Epidermal melanocyte (primary cell): Measurements from ENCODE around the gene FOXO6.

Source experiments
- DNase-seq: peaks from one replicate; pipeline ENCODE4 v3.0.0; 2011; ENCODE audit warnings: low spot score; ENCODE audit not compliant: insufficient read length

The FOXO6 gene

DNA sequence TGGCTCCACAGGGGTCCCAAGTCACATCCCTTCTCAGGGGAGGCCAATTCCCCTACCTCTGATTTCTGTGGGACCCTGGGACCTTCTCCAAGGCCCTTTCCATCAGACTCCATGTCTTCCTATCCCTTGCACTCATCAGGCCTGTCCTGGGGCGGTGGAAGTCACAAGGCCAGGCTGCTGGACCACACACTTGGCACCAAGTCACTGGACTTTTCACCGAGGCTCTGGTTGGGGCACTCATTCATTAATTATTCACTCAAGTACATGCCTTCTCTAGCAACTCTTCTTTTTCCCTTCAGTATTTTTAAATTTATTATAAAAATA, 11.2 kb upstream of the FOXO6 start:
- no peak for DNase-seq

DNA sequence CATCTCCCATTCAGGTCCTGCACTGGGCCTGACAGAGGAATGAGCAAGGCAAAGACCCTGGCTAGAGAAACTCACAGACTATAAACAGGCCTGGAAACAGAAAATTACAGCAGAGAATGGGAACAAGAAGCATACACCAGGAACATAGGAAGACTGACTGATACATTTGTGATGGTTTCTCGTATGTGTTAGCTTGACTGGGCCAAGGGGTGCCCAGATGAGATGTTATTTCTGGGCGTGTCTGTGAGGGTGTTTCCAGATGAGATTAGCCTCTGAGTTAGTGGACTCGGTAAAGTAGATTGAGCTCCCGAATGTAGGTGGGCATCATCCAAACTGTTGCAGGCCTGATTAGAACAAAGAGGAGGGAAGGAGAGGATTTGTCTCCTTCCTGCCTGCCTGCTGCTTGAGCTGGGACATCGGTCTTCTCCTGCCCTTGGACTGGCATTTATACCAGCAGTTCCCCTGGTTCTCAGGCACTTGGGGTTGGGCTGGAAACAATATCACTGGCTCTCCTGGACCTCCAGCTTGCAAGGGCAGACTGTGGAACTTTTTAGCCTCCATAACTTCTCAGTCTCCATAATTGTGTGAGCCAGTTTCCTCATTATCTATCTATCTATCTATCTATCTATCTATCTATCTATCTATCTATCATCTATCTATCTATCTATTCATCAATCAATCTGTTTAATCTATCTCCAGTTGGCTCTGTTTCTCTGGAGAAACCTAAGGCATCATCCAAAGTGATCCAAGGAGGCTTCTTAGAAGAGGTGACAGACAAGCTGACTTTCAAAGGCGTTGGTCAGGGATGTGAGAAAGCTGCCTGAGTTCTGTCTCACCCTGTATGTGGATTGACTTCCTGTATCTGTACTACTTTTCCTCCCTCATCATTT, 9.7 kb upstream of the FOXO6 start:
- no peak for DNase-seq

DNA sequence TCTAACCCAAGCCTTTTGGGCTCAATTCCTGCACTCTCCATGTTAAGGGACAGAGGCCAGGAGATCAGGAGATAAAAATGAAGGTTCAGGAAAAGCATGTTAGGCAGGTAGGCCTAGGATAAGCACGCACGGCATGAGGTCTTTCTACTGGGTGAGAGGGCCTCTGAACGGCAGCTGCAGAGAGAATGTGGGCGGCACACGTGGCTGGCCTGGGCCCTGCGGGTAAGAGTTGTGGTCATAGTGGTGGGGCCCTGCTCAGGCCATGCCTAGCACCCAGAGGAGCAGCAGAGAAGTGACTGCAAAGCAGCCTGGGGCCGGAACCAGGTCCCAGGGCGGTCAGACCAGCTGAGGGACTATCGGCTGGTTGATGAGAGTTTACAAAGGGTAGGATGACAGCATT, 7.5 kb upstream of the FOXO6 start:
- no peak for DNase-seq

DNA sequence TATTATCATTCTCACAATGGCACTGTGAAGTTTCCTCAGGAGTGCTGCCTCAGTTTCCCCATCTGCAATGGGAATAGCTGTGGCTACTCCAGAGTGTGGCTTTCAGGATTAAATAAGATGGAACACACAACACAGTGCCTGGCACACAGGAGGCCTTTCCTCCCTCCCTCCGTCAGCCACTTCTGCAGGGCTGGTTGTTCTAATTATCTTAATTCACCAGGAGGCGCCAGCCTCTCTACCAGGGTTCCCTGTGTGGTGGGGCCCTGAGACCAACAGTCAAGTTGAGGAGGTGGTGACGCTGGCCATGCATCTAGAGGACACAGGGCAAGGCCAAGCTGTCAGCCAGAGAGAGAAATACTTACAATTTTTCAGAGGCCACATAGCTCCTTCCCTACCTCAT, 6.3 kb upstream of the FOXO6 start:
- no peak for DNase-seq

DNA sequence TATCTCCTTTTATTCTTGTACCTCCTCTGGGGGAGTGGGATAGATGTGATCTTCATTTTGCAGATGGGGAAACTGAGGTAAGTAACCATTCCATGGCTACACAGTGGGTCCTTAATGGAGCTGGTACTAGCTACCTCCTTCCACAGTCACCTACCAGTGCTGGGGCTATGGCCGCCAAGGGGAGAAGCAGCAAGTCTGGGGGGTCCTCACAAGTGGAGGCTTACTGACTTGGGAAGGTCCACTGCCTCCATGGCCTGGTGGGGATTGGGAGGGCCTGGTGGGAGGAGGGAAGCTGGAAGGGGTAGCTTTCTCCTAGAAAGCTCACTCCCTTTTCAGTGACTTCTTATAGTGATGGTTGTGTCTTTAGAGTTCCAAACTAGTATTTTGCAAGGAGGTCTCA, 5.9 kb upstream of the FOXO6 start:
- DNase-seq = no peak

DNA sequence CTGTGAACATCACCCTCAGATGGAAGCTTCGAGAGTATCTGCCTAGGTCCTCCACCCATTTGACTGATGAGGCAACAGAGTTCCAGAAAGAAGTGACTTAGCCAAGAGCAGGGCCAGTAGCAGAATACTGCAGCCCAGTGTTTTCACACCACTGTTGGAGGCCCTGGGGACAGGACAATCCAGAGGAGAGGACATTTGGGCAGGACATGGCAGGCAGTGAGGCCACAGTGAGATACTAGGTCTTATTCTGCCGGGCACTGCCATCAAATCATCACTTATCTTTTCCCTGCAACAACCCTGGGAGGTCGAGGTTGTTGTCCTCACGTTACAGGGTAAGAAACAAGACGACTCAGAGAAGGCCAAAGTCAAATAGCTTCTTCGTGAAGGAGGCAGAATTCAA, 5.5 kb upstream of the FOXO6 start:
- DNase-seq = no peak

DNA sequence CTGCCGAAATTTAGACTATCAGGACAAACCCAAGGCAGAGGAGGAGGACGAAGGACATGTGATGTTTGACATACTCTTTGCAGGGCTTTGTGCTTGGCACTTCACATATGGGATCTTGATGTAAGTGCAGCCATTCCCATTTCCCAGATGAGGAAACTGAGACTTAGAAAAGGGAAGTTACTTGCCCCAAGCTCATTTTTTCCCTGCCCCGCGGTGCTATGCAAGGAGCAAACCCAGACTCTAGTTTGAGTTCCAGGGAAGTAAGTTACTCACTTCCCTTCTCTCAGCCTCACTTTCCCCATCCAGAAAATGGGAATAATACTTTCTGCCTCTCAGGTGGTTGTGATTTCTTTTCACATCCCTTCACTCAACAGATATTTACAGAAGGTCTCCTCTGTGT, 4.5 kb upstream of the FOXO6 start:
- DNase-seq = no peak

DNA sequence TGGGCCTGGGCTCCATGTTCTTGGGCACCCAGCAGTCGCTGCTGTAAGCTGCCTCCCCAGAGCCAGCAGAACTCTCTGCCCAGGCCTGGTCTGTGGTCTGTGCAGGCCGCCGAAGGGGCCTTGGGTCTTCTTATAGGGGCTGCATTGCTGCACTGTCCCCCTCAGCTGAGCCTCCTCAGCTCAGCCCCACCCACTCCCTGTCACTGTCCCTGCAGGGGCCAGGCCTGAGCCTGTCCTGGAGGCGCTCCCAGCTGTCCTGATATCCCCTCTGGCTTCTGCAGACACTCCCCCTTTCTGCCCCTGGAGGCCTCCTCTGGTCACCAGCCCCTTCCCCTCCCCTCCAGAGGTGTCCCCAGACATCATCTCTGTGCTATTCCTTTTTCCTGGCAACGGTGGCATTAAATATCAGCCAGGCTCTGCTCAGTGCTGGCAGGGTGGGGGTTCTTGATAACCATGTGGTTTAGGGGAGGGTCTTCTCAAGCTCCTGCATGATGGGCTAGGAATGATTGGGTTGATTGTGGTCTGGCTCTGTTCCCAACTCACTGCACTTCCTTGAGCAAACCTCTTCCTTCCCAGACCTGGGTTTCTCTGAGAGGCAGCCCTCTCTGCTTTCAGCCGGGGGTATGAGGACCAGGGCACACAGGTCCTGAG, 3.7 kb upstream of the FOXO6 start:
- DNase-seq = no peak

DNA sequence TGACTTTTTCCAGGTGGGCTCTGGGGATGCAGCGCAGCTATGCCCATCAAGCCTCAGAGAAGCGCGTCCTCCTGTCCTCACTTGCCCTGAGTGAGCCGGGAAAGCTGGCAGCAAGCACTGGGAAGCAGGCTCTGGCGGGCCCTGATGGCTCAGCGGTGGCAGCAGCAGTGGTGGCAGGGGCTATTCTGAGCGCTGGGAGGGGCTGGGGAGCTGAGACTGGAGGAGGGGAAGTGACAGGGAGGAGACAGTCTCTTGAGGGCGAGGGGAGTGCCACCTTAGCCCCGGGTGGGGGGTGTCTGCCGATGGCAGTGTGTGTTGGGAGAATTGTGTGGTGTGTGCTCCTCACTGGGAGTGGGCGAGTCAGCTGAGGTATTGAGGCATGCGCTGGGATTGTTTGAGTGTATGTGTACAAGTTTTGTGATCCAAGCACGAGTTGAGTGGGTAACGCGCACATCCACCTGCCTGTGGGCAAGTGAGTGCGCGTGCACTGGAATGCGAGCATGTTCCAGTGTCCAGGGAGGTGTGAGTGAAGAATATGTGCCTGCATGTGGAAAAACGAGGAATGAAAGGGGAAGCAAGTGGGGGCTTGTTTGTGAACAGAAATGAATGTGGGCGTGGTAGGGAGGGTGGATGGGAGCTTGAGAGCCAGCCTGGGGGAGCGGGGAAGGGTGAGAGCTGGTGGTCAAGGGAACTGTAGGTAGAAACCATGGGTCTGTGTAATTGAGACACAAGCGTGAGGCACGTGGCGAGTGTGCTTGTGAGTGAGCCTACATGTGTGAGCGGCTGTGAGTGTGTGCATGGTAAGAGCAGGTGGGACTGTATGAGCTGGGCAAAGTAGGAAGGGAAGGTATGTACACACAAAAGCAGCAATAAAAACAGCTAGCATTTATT, 2.9 kb upstream of the FOXO6 start:
- no peak for DNase-seq

DNA sequence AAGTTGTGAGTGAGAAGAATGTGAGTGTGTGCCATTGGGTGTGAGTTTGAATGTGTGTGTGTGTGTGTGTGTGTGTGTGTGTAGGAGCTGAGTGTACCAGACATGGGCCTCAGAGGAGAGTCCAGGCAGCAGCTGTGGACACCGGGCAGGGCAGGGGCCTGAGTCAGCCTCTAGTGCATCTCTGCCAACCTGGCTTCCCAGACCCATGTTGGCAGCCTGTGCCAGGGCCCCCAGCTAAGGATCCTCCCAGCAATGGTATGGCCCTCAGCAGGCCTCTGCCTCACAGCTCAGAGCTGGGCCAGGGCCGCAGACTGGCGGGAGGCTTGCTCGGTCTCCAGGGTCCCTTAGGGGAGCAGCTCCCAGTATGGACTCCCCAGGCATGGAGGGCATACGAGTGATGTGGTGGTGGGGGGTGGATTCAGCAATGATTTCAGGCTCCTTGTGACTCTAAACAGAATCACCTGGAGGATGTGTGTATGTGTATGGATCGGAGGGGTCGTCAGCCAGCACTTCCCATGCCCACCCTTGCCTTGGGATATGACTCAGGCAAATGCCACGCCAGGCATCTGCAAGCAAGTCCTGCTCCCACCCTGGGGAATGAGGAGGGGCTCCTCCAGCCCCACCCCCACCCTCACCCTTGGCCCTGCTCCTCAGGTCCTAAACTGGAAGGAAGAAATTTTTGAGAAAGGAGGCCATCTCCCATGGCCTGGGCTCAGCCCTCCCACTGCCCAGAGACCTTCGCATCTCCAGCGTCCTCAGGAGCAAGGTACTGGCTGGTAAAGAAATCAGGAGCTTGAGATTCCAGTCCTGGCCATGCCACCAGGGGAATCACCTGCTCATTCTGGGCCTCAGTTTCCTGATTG, 1.8 kb upstream of the FOXO6 start:
- no peak for DNase-seq

DNA sequence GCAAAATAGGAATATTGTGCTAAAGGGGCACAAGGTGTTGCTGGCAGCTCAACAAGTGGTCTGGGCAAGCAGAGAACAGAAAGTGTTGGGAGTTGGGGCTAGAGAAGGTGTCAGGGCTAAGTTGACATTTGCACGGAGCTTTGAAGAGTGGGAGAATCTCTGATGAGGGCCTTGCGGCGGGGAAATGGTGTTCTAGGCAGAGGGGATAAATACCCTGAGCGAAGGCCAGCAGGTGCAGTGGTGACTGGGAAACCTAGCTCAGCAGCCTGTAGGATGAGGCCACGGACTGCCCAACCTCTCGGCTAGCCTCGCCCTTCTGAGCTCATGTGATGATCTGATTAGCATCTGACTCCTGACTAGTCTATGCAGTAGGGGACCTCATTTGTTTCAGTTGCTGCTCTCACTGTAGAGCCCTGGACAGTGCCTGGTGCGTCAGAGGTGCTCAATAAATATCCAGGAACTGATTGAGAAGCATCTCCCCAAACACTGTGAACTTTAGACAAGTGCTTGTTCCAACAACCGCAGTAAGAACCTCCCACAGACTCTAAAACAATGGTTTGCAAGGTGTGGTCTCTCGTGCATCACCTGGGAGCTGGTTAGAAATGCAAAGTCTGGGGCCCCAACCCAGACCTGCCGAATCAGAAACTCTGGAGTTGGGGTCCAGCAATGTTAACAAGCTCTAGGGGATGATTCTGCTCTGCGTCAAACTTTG, 1.0 kb upstream of the FOXO6 start:
- DNase-seq = no peak

DNA sequence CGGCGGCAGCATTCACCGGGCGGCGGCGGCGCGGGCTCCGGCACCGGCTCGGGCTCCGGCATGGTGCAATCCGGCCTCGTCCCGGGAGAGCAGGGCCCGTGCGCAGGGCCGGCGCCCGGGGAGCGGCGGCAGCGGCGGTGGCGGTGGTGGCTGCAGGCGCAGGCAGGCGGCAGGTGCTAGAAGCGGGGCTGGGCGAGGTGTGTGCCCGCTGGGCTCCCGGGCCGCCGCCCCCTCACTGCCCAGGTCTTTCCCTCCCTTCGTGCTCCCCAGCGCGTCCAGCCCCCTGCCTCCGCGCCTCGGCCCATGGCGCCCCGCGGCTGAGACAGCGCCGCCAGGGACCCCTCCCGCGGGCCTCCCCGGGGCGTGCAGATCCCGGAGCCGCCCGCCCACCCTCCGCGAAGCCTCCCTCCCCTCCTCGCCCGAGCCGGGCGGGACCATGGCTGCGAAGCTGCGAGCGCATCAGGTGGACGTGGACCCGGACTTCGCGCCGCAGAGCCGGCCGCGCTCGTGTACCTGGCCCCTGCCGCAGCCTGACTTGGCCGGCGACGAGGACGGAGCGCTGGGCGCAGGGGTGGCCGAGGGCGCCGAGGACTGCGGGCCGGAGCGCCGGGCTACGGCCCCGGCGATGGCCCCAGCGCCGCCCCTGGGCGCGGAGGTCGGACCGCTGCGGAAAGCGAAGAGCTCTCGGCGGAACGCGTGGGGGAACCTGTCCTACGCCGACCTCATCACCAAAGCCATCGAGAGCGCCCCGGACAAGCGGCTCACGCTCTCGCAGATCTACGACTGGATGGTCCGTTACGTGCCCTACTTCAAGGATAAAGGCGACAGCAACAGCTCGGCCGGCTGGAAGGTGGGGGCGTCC, 492 bp downstream of the FOXO6 start:
- no peak for DNase-seq

DNA sequence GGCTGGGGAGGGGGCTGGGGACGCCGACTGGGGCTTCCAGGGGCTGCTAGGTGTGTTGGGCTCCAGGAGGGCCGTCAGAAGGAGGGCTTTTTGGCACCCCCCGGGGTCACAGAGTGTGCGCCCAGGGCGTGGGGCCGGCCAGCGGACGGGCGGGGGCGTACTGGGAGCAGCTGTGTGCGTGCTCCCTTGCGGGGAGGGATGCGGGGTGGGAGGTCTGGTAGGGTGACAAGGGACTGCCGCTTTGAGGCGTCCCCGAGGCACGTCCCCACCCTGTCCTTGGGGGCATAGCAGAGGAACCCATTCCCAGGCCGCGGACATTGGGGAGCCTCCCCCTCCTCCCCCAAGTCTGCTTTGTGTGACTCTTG, 1.1 kb downstream of the FOXO6 start:
- no peak for DNase-seq

DNA sequence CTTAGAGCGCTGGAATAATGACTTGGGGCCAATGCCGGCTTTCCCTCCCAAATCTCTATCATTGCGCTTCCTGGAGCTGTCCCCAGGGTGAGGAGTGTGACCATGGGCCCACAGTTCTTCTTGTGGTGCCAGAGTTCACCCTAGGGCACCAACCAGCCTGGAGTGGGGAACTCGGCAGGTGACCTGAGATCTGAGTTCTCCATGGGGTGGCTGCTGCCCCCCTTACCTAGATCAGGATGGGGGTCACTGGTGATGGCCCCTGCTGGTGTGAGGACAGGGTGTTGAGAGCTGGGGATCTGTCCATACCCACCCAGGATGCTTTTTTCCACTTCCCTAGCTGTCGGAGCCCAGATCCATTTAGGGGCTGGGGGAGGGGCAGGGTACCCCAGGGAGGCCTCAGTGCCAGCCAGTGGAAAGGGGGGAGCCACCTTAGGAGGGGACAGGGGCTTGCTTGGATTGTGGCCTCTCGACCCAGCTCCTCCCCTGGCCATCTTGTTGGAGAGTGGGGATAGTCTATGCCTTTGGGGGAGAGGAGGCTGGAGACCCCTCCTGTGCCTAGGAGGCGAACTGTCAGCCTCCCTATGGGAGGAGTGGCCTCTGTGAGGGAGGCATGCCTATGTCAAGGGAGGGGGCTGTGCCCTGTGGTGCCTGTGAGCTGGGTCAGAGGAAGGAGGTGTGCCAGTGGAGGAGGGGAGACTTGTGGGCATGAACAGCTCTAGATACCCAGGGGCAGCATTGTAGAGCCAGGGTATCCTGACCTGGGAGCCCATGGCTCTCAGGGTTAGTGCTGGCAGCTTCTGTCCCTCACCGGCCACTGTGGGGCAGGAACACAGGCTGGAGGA, 1.7 kb downstream of the FOXO6 start:
- no peak for DNase-seq

DNA sequence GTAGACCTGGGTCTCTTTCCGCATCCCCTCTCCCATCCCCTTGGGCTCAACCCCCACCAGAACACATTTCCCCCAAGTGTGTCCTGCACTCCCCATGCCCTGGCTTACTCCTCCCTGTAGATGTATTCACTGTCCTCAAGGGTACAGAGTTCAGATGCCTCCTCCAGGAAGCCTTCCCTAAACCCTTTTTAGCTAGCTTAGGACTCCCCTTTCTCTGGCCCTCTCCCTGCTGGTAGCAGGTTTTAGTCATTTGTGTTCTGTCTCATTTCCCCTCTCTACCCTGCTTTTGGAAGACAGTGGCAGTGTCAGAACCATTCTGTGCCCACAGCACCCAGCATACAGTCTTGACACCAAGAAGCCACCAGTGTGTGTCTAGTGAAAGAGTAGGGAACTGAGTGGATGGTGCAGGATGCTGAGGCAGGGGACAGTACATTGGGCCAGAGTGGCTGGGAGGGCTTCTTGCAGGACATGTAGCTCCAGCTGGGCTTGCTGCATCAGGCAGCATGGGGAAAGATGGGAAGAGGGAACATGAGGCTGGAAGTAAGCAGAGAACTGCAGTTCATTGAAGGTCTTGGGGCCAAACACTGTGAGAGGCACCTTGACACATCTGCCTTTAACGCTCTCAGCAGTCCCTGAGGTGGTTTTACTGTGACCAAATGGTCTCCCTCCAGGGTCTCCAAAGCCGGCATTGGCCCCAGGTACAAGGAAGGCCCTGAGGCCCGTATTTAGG, 2.5 kb downstream of the FOXO6 start:
- DNase-seq = no peak

DNA sequence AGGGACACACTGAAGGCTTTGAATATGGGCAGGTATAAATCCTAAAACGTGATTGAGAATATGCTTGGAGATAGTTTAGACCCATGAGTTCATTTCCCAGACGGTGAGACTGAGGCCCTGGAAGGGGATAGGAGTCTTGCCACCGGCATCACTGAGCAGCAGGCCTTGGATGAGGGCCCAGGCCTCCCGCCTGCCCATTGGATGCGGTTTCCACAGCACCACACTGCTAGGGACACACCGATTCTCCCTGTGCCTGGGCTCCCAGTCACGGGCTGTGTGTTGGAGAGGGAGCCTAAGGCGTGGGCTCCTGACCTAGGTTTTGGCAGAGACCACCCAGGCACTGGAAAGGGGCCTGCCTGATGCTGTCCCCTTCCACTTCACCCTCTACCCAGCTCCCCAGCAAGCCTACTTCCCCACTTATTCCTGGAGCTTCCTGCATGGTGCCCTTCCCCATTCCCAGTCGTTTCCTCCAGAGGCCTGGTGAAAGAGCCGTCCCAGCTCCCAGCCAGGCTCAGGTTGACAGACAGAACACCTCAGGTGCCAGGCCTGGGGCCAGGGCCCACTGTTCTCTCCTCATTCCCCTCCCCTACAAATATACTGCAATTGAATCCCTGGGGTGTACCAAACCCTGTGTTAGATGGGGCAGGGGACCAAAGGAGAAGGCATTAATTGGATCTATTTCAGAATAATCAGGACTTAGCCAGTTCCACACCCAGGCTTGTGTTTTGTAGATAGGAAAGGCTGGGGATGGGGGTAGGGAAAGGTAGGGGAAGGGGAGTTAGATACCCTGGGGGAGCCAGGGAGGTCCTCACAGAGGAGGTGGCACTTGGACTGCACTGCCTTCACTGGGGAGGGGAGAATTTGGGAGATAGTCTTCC, 3.4 kb downstream of the FOXO6 start:
- no peak for DNase-seq

DNA sequence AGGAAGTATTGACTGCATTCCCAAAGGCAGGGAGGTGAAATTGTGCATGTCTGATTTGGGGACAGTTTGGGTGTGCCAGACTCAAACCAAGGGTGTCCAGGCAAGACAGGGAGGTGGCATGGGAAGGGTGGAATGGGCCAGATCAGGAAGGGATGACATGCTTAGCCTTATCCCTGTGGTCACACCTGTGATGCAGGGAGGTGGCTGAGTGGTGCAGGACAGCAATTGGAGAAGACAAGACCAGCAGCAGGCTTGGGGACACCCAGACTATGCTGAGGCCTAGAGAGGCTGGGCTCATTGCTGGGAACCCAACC, 4.0 kb downstream of the FOXO6 start:
- DNase-seq = no peak
